Spleen (tissue), 7 donors: Measurements from ENCODE around the gene ZGPAT.
"Not testable (repeated sequence)": the region's sequence is repeated elsewhere in the genome, so short reads cannot be mapped to it uniquely, and the experiment has no call there.

Experiments used
- CTCF ChIP-seq, 11 experiments: fragments of 200-600 bp in 7 of 11; fragments of 450-650 bp in 4 of 11; sonication (generic) in 4 of 11; IDR thresholded peaks in 8 of 11; conservative IDR thresholded peaks in 3 of 11; 1 replicate in 7 of 11; 2 replicates in 4 of 11; pipeline versions ENCODE4 v1.4.0 to v1.8.0; 2016 to 2021; ENCODE audit warnings: antibody characterized with exemption in 11 of 11, inconsistent platforms in 4 of 11, mild to moderate bottlenecking in 1 of 11
- POLR2AphosphoS5 ChIP-seq, 3 donors: sonication (generic); formaldehyde crosslinking; IDR thresholded peaks; one replicate each; pipeline ENCODE4 v1.5.1; 2017; ENCODE audit warnings: antibody characterized with exemption in 3 of 3
- donor health status: DM: no; HTN: no; CAD: no; lungs with moderate emphysema.
- donor health status: DM: no; HTN: no; CAD: no.
- donor health status: DM: no; HTN: no; CAD: no.

GRCh38 chr20:63660174-63660573 lies 47.7 kb upstream of the ZGPAT start:
- TF ChIP-seq POLR2AphosphoS5 (IDR thresholded peaks at IDR 0.05); CTCF (IDR thresholded peaks at IDR 0.05 in 8 of 11, conservative IDR thresholded peaks at IDR 0.05 in 3 of 11): not testable (repeated sequence)
